Neural cell (in vitro differentiated cells): ENCODE measurements around the gene CELF4. TPM values are rescaled to one million over a fixed set of nuclear protein-coding genes. Genes with fewer than 3 reads are reported as not detected.

Experiments
- H2AFZ ChIP-seq: fragments of 200-600, 300-800 bp; sonication (generic), shearing (Covaris generic); 2 replicates; pipeline ENCODE4 v1.6.0; 2014; ENCODE audit warnings: low read depth, mild to moderate bottlenecking, antibody characterized with exemption, low read length, moderate library complexity
- H3F3A ChIP-seq: fragments of 200-600 bp; shearing (Covaris generic); 2 replicates; pipeline ENCODE4 v1.6.1; 2016; ENCODE audit warnings: mild to moderate bottlenecking, moderate library complexity, mixed read lengths, antibody characterized with exemption, low read length; ENCODE audit not compliant: insufficient read depth, poor library complexity, severe bottlenecking
- H3K27ac ChIP-seq: fragments of 200-600, 300-800 bp; sonication (generic), shearing (Covaris generic); 2 replicates; pipeline ENCODE4 v1.5.1; 2014; ENCODE audit warnings: mild to moderate bottlenecking, low read length, moderate library complexity
- H3K27me3 ChIP-seq: fragments of 300-800, 200-600 bp; sonication (generic), shearing (Covaris generic); 2 replicates; pipeline ENCODE4 v1.6.0; 2014; ENCODE audit warnings: mild to moderate bottlenecking, low read depth, low read length, moderate library complexity; ENCODE audit not compliant: insufficient read depth
- H3K36me3 ChIP-seq: fragments of 300-800, 200-600 bp; sonication (generic), shearing (Covaris generic); 2 replicates; pipeline ENCODE4 v1.5.1; 2014; ENCODE audit warnings: mild to moderate bottlenecking, antibody characterized with exemption, low read length, moderate library complexity; ENCODE audit not compliant: insufficient read depth
- H3K4me2 ChIP-seq: fragments of 300-800, 200-600 bp; sonication (generic), shearing (Covaris generic); 2 replicates; pipeline ENCODE4 v1.6.0; 2014; ENCODE audit warnings: mild to moderate bottlenecking, low read length
- H3K4me3 ChIP-seq: fragments of 300-800, 200-600 bp; sonication (generic), shearing (Covaris generic); 2 replicates; pipeline ENCODE4 v1.5.1; 2014; ENCODE audit warnings: mild to moderate bottlenecking, low read length, moderate library complexity
- H3K79me2 ChIP-seq: fragments of 200-600 bp; shearing (Covaris generic); replicated peaks from 2 replicates; pipeline ENCODE4 v1.6.0; 2014; ENCODE audit warnings: mild to moderate bottlenecking, low read length, moderate library complexity; ENCODE audit not compliant: insufficient read depth
- H3K9ac ChIP-seq: fragments of 300-800, 200-600 bp; sonication (generic), shearing (Covaris generic); 2 replicates; pipeline ENCODE4 v1.6.1; 2016; ENCODE audit warnings: mild to moderate bottlenecking, low read length, mixed read lengths
- H3K9me2 ChIP-seq: fragments of 200-600 bp; shearing (Covaris generic); 2 replicates; pipeline ENCODE4 v1.6.1; 2016; ENCODE audit warnings: mild to moderate bottlenecking, low read length, mixed read lengths; ENCODE audit not compliant: insufficient read depth
- H3K9me3 ChIP-seq: fragments of 200-600, 300-800 bp; sonication (generic), shearing (Covaris generic); 2 replicates; pipeline ENCODE4 v1.6.1; 2016; ENCODE audit warnings: mild to moderate bottlenecking, mixed run types, low read length, moderate library complexity, mixed read lengths
- H4K20me1 ChIP-seq: fragments of 200-600 bp; shearing (Covaris generic); 2 replicates; pipeline ENCODE4 v1.6.1; 2016; ENCODE audit warnings: mild to moderate bottlenecking, mixed run types; ENCODE audit not compliant: insufficient read depth
- EP300 ChIP-seq: fragments of 450-650 bp; conservative IDR thresholded peaks from 2 replicates; pipeline ENCODE4 v1.6.1; 2014; ENCODE audit warnings: antibody characterized with exemption, mild to moderate bottlenecking, moderate library complexity; ENCODE audit not compliant: poor library complexity, severe bottlenecking
- EZH2 ChIP-seq: fragments of 200-600, 300-800 bp; shearing (Covaris generic), sonication (generic); IDR thresholded peaks from 2 replicates; pipeline ENCODE4 v1.6.1; 2014; ENCODE audit warnings: antibody characterized with exemption, low read length, borderline replicate concordance, mild to moderate bottlenecking; ENCODE audit not compliant: insufficient read depth, poor library complexity, severe bottlenecking
- MXI1 ChIP-seq: fragments of 450-650 bp; conservative IDR thresholded peaks from 2 replicates; pipeline ENCODE4 v1.6.1; 2014; ENCODE audit warnings: antibody characterized with exemption, mild to moderate bottlenecking; ENCODE audit not compliant: poor library complexity, severe bottlenecking
- POLR2AphosphoS5 ChIP-seq: IDR thresholded peaks from 2 replicates; pipeline ENCODE4 v1.6.1; 2012
- RAD21 ChIP-seq: fragments of 450-650 bp; conservative IDR thresholded peaks from 2 replicates; pipeline ENCODE4 v1.6.1; 2014; ENCODE audit warnings: antibody characterized with exemption, mild to moderate bottlenecking, moderate library complexity
- SMC3 ChIP-seq: fragments of 450-650 bp; conservative IDR thresholded peaks from 2 replicates; pipeline ENCODE4 v1.6.1; 2014; ENCODE audit warnings: antibody characterized with exemption, mild to moderate bottlenecking, moderate library complexity; ENCODE audit not compliant: poor library complexity
- TAF1 ChIP-seq: IDR thresholded peaks from 2 replicates; pipeline ENCODE4 v1.6.1; 2012; ENCODE audit warnings: low read depth
- polyA plus RNA-seq: library from polyadenylated mRNA; depleted of rRNA; stranded (reverse); fragments of >200 nt; gene quantifications from 2 replicates; pipeline ENCODE4 v1.2.3, GENCODE V29; 2014
- TF ChIP-seq, protein P1 (sequence below): IDR thresholded peaks from 2 replicates; pipeline ENCODE4 v1.6.1; 2012; ENCODE audit warnings: borderline replicate concordance
- TF ChIP-seq, protein P2 (sequence below): fragments of 450-650 bp; IDR thresholded peaks from 2 replicates; pipeline ENCODE4 v1.5.1; 2014; ENCODE audit warnings: antibody characterized with exemption, mild to moderate bottlenecking, moderate library complexity; ENCODE audit not compliant: poor library complexity, severe bottlenecking

CELF4 gene
- polyA plus RNA-seq, 1 donor from 2014 or later, result 191 TPM

DNA sequence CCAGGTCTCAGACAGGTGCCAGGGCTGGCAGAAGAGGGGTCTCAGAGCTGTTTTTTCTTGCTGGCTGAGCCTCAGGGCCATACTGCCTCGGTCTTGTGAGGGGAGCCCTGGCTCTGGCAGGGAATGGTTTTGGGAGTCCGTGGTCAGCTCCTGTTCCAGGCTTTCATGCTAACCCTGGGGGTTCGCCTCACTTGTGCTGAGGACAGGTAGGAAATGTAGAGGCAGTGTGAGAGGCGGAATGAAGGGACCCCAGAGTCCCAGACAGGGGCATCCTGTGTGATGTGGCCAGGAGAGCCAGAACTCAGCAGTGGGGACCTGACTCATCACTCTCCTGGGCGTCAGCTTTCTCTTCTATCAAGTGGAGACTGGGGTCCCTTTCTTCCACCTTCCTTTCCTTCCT is 5.7 kb upstream of the CELF4 start:
- H3F3A ChIP-seq, result no peaks in the 10 kb centered on the region
- no peak overlapping the region for H3K9ac ChIP-seq
- H2AFZ ChIP-seq, result no peak overlapping the region
- no peak overlapping the region for H3K27ac ChIP-seq
- H4K20me1 ChIP-seq, result no peaks in the 10 kb centered on the region
- H3K36me3 ChIP-seq, result no peaks in the 10 kb centered on the region
- peaks cover 39% of the 10 kb centered on the region for H3K79me2 ChIP-seq
- no peaks in the 10 kb centered on the region for H3K9me3 ChIP-seq
- no peak overlapping the region for H3K4me2 ChIP-seq
- no peaks in the 10 kb centered on the region for H3K9me2 ChIP-seq
- H3K4me3 ChIP-seq, result peak overlapping the region; percentile 84
- peaks cover 16% of the 10 kb centered on the region for H3K27me3 ChIP-seq
- TF ChIP-seq, protein P1, sequence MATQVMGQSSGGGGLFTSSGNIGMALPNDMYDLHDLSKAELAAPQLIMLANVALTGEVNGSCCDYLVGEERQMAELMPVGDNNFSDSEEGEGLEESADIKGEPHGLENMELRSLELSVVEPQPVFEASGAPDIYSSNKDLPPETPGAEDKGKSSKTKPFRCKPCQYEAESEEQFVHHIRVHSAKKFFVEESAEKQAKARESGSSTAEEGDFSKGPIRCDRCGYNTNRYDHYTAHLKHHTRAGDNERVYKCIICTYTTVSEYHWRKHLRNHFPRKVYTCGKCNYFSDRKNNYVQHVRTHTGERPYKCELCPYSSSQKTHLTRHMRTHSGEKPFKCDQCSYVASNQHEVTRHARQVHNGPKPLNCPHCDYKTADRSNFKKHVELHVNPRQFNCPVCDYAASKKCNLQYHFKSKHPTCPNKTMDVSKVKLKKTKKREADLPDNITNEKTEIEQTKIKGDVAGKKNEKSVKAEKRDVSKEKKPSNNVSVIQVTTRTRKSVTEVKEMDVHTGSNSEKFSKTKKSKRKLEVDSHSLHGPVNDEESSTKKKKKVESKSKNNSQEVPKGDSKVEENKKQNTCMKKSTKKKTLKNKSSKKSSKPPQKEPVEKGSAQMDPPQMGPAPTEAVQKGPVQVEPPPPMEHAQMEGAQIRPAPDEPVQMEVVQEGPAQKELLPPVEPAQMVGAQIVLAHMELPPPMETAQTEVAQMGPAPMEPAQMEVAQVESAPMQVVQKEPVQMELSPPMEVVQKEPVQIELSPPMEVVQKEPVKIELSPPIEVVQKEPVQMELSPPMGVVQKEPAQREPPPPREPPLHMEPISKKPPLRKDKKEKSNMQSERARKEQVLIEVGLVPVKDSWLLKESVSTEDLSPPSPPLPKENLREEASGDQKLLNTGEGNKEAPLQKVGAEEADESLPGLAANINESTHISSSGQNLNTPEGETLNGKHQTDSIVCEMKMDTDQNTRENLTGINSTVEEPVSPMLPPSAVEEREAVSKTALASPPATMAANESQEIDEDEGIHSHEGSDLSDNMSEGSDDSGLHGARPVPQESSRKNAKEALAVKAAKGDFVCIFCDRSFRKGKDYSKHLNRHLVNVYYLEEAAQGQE, result no peak
- TF ChIP-seq POLR2AphosphoS5 (no peak), SMC3 (no peak), RAD21 (no peak), EP300 (no peak), TAF1 (no peak), EZH2 (no peak), MXI1 (no peak)
- TF ChIP-seq, protein P2, sequence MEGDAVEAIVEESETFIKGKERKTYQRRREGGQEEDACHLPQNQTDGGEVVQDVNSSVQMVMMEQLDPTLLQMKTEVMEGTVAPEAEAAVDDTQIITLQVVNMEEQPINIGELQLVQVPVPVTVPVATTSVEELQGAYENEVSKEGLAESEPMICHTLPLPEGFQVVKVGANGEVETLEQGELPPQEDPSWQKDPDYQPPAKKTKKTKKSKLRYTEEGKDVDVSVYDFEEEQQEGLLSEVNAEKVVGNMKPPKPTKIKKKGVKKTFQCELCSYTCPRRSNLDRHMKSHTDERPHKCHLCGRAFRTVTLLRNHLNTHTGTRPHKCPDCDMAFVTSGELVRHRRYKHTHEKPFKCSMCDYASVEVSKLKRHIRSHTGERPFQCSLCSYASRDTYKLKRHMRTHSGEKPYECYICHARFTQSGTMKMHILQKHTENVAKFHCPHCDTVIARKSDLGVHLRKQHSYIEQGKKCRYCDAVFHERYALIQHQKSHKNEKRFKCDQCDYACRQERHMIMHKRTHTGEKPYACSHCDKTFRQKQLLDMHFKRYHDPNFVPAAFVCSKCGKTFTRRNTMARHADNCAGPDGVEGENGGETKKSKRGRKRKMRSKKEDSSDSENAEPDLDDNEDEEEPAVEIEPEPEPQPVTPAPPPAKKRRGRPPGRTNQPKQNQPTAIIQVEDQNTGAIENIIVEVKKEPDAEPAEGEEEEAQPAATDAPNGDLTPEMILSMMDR, result no peak

DNA sequence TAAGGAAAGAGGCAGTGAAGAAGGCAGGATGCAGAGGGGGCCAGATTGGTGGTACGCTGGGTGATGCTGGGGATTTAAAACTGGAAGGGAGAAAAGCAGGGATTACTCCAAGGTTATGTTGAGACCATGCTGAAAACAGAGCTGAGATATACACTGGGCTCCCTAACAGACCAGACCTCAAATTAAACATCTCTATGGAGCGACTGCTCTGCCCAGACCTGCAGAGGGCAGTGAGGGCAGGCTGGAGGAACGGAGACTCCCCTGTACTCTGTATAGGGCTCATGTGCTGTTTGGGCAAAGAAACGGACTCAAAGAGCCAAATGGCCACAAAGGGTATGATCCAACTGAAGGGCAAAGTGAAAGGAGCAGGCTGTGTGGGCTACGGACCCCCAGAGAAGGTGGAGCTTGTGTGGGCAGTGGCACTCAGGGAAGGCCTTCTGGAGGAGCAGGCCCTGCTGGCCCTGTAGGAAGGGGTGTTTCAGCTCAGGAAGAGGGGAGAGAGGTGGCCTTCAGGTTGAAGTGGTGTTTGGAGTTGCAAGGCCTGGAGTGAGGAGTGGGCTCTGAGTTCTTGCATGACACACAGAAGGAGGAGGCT is 4.8 kb upstream of the CELF4 start:
- H3F3A ChIP-seq, result peaks cover under 1% of the 10 kb centered on the region
- no peak overlapping the region for H3K4me2 ChIP-seq
- no peaks in the 10 kb centered on the region for H3K36me3 ChIP-seq
- no peaks in the 10 kb centered on the region for H3K9me3 ChIP-seq
- no peak overlapping the region for H2AFZ ChIP-seq
- H4K20me1 ChIP-seq, result no peaks in the 10 kb centered on the region
- TF ChIP-seq, protein P1, result no peak
- peak; percentile 26 for TF ChIP-seq RAD21
- no peak for TF ChIP-seq EZH2
- no peak for TF ChIP-seq EP300
- TF ChIP-seq POLR2AphosphoS5, result no peak
- peak; percentile 20 for TF ChIP-seq SMC3
- no peak for TF ChIP-seq TAF1
- no peaks in the 10 kb centered on the region for H3K9me2 ChIP-seq
- no peak overlapping the region for H3K27ac ChIP-seq
- peaks cover 16% of the 10 kb centered on the region for H3K27me3 ChIP-seq
- H3K9ac ChIP-seq, result no peak overlapping the region
- H3K79me2 ChIP-seq, result peaks cover 39% of the 10 kb centered on the region
- H3K4me3 ChIP-seq, result peak overlapping the region; percentile 84
